RWPE1 (cell line): ENCODE results near the gene MATK.

Experiments used
- CTCF ChIA-PET: fragments of 350-600 bp; sonication (Branson Sonifier 250); formaldehyde crosslinking; extraction: SDS; loops from one replicate; lab custom pipeline; 2021; lab: Yijun Ruan, JAX
- POLR2A ChIA-PET: fragments of 400-600 bp; formaldehyde crosslinking; extraction: SDS; loops from one replicate; lab custom pipeline; 2020; ENCODE audit warnings: antibody characterized with exemption; ENCODE audit not compliant: low non-redundant PET; lab: Yijun Ruan, JAX
- DNase-seq: peaks from one replicate; pipeline ENCODE4 v3.0.0; 2012; ENCODE audit warnings: low spot score
- H3K27ac ChIP-seq: fragments of 450-650 bp; 2 replicates; pipeline ENCODE4 v1.5.1; 2017
- TF ChIP-seq, protein P1 (sequence below): fragments of 450-650 bp; conservative IDR thresholded peaks from 2 replicates; pipeline ENCODE4 v1.5.1; 2017; ENCODE audit warnings: low read depth, mild to moderate bottlenecking

MATK gene

DNA sequence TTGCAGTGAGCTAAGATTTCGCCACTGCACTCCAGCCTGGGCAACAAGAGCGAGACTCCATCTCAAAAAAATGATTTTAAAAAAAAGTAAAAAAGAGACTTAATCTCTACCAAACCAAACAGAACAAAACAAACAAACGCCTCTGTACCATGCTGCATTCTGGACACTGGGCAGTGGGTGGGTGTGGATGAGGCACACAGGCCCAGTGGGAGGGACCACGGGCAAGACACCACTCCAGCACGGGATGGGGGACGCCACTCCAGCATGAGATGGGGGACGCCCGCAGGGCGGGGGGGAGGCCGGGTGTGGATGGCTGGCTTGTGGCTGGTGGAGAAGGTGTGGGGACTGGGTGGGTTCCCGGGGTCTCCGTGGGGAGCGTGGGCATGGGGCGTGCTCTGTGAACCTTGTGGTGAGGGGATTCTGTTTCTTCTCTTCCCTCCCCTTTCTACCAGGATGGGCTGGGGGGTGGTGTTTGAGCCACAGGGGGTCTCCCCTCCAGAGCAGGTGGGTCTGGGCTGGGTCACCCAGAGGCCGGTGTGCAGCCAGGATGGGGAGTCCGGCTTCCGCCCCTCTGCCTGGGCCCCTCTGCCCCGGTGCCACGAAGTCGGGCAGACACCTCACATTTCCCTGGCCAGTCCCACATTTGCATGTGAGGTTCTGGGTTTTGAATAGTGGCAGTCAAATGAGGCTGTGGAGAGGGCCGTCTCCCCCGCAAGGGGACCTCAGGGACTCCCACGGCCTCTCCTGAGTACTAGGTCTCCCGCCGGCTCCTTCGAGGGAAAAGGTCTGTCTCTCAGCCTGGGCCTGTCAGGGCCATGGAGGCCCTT, 23.9 kb upstream of the MATK start:
- CTCF ChIA-PET: interaction anchor here (0.6 kb wide), 1 partner anchor 9 kb away, joined by 3 read pairs; no protein-coding TSS in a partner anchor
- POLR2A ChIA-PET: no interaction called here

GRCh38 chr19:3808420-3809143, 22.4 kb upstream of the MATK start:
- ChIA-PET CTCF (no interaction called here), POLR2A (no interaction called here)
- DNase-seq: no peak
- TF ChIP-seq, protein P1, sequence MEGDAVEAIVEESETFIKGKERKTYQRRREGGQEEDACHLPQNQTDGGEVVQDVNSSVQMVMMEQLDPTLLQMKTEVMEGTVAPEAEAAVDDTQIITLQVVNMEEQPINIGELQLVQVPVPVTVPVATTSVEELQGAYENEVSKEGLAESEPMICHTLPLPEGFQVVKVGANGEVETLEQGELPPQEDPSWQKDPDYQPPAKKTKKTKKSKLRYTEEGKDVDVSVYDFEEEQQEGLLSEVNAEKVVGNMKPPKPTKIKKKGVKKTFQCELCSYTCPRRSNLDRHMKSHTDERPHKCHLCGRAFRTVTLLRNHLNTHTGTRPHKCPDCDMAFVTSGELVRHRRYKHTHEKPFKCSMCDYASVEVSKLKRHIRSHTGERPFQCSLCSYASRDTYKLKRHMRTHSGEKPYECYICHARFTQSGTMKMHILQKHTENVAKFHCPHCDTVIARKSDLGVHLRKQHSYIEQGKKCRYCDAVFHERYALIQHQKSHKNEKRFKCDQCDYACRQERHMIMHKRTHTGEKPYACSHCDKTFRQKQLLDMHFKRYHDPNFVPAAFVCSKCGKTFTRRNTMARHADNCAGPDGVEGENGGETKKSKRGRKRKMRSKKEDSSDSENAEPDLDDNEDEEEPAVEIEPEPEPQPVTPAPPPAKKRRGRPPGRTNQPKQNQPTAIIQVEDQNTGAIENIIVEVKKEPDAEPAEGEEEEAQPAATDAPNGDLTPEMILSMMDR: no peak
- no peak overlapping the region for H3K27ac ChIP-seq

More for the DNA sequence above, 23.9 kb upstream of the MATK start:
- TF ChIP-seq, protein P1: no peak
- no peak for DNase-seq
- no peak overlapping the region for H3K27ac ChIP-seq

GRCh38 chr19:3807574-3808354, 21.6 kb upstream of the MATK start:
- DNase-seq: no peak
- TF ChIP-seq, protein P1: no peak
- H3K27ac ChIP-seq: no peak overlapping the region
- POLR2A ChIA-PET: no interaction called here
- CTCF ChIA-PET: no interaction called here

GRCh38 chr19:3807131-3807480, 20.9 kb upstream of the MATK start:
- TF ChIP-seq, protein P1: no peak
- ChIA-PET CTCF (no interaction called here), POLR2A (no interaction called here)
- no peak overlapping the region for H3K27ac ChIP-seq
- DNase-seq: no peak

DNA sequence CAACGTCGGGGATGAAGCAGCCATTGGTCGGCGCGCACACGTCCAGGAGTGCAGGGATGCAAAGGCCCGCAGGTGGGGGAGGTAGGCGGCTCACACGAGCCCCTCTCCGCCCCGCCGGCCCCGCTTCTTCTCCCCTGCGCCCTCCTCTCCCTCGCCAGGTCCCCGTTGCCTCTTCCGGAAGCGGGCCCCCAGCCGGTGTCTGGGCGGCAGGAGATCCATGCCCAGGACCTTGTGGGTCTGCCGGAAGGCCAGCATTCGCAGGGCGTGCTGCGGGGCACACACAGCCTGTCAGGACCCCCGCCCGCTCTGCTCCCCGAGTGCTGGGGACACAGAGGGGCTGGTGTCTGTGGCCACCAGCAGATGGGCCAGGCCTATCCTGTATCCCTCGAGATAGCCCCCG, 19.7 kb upstream of the MATK start:
- H3K27ac ChIP-seq: no peak overlapping the region
- POLR2A ChIA-PET: no interaction called here
- CTCF ChIA-PET: interaction anchor here (0.7 kb wide), 1 partner anchor 395 kb away, joined by 4 read pairs; no protein-coding TSS in a partner anchor
- TF ChIP-seq, protein P1: no peak
- DNase-seq: no peak

- POLR2A ChIA-PET: no interaction called here
- CTCF ChIA-PET: no interaction called here
- H3K27ac ChIP-seq: no peak overlapping the region
- no peak for DNase-seq
- TF ChIP-seq, protein P1: no peak
Observed at GRCh38 chr19:3804429-3804828, 18.2 kb upstream of the MATK start.
